HUDEP-2 (cell line): ENCODE results near the gene CETN1.

Source experiments
- DNase-seq, 76 experiments: peaks; one replicate each; lab custom pipeline; 2025; ENCODE audit not compliant: unreplicated experiment in 76 of 76; lab: John Stamatoyannopoulos, UW

The CETN1 gene

GRCh38 chr18:574865-575645 is 5.1 kb upstream of the CETN1 start:
- no peak for DNase-seq

GRCh38 chr18:576924-577323 is 3.3 kb upstream of the CETN1 start:
- no peak for DNase-seq

GRCh38 chr18:577643-578375 is 2.4 kb upstream of the CETN1 start:
- DNase-seq = no peak

- DNase-seq = no peak
Observed at GRCh38 chr18:579238-579637, 942 bp upstream of the CETN1 start.

GRCh38 chr18:581096-581495 is 916 bp downstream of the CETN1 start:
- no peak for DNase-seq

GRCh38 chr18:582465-582864 is 2.3 kb downstream of the CETN1 start:
- no peak for DNase-seq

- no peak for DNase-seq
Observed at GRCh38 chr18:595068-595467, 14.9 kb downstream of the CETN1 start.

GRCh38 chr18:595571-595970 is 15.4 kb downstream of the CETN1 start:
- DNase-seq = no peak

- DNase-seq = peak in 15 of 76 experiments; percentile 7 to 77 (median 40)
Observed at GRCh38 chr18:596288-596881, 16.2 kb downstream of the CETN1 start.

- DNase-seq = no peak
Observed at GRCh38 chr18:598124-598589, 18.0 kb downstream of the CETN1 start.

GRCh38 chr18:600107-600506 is 19.9 kb downstream of the CETN1 start:
- no peak for DNase-seq

GRCh38 chr18:604771-605170 is 24.6 kb downstream of the CETN1 start:
- no peak for DNase-seq

- DNase-seq = no peak
Observed at GRCh38 chr18:607930-608329, 27.8 kb downstream of the CETN1 start.

- DNase-seq = no peak
Observed at GRCh38 chr18:610214-610928, 30.2 kb downstream of the CETN1 start.

GRCh38 chr18:612156-612555 is 32.0 kb downstream of the CETN1 start:
- no peak for DNase-seq

- no peak for DNase-seq
Observed at GRCh38 chr18:614193-614592, 34.0 kb downstream of the CETN1 start.

- DNase-seq = no peak
Observed at GRCh38 chr18:615092-615521, 34.9 kb downstream of the CETN1 start.

- peak in 49 of 76 experiments; percentile 0 to 76 (median 27) for DNase-seq
Observed at GRCh38 chr18:615773-616172, 35.6 kb downstream of the CETN1 start.

- peak in 18 of 76 experiments; percentile 1 to 74 (median 22) for DNase-seq
Observed at GRCh38 chr18:616380-616995, 36.3 kb downstream of the CETN1 start.

GRCh38 chr18:617970-618504 is 37.9 kb downstream of the CETN1 start:
- peak in 73 of 76 experiments; percentile 1 to 97 (median 62) for DNase-seq
